ENCODE results near the gene NRG4. TPM values are rescaled to one million over a fixed set of nuclear protein-coding genes. Genes with fewer than 3 reads are reported as not detected.

The NRG4 gene
- polyA plus RNA-seq, 1 donor from 2014 or later = 1.4 TPM

DNA sequence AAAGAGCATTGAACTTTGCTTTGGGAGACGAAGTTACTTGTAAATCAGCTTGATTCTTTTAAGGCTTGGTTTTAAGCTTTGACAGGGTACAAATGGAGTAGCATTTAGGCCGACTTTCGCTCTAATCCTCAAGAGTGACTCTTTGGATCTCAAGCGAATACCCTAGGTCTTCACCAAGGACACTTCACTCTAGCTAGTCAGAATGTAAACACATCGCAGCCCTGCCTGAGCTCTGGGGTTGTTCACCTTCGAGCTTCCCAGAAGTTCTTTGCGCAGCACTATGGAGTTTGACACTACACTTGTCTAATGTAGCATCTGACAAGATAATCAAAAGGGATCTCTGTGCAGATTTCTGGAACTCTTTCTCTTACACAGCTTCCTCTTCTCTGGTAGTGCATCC is 22.3 kb downstream of the NRG4 start:
- Histone ChIP-seq H3K9ac (ENCODE audit: low read length) (no peak overlapping the region), H3K79me2 (replicated peaks; ENCODE audit: insufficient read depth, low read length) (no peaks in the 10 kb centered on the region), H3K4me2 (ENCODE audit: low read length) (no peak overlapping the region), H3K27me3 (ENCODE audit: insufficient read depth, low read depth, low read length) (no peaks in the 10 kb centered on the region), H3K9me3 (ENCODE audit: low read length) (no peaks in the 10 kb centered on the region), H2AFZ (ENCODE audit: low read depth, low read length) (no peak overlapping the region), H3F3A (ENCODE audit: insufficient read depth, low read length, poor library complexity, severe bottlenecking) (no peaks in the 10 kb centered on the region), H3K9me2 (ENCODE audit: insufficient read depth, low read length) (no peaks in the 10 kb centered on the region), H3K4me3 (ENCODE audit: low read length) (no peak overlapping the region), H3K27ac (ENCODE audit: low read length) (no peak overlapping the region), H3K36me3 (ENCODE audit: insufficient read depth, low read length) (no peaks in the 10 kb centered on the region), H4K20me1 (ENCODE audit: insufficient read depth) (no peaks in the 10 kb centered on the region)
- TF ChIP-seq RAD21 (conservative IDR thresholded peaks at IDR 0.05) = no peak
- no peak for TF ChIP-seq SMC3 (conservative IDR thresholded peaks at IDR 0.05; ENCODE audit: poor library complexity)
- TF ChIP-seq REST (IDR thresholded peaks at IDR 0.05; ENCODE audit: borderline replicate concordance) = no peak
- no peak for TF ChIP-seq TAF1 (IDR thresholded peaks at IDR 0.05; ENCODE audit: low read depth)
- no peak for TF ChIP-seq EP300 (conservative IDR thresholded peaks at IDR 0.05; ENCODE audit: poor library complexity, severe bottlenecking)
- TF ChIP-seq POLR2AphosphoS5 (IDR thresholded peaks at IDR 0.05) = no peak
- TF ChIP-seq, protein P1, sequence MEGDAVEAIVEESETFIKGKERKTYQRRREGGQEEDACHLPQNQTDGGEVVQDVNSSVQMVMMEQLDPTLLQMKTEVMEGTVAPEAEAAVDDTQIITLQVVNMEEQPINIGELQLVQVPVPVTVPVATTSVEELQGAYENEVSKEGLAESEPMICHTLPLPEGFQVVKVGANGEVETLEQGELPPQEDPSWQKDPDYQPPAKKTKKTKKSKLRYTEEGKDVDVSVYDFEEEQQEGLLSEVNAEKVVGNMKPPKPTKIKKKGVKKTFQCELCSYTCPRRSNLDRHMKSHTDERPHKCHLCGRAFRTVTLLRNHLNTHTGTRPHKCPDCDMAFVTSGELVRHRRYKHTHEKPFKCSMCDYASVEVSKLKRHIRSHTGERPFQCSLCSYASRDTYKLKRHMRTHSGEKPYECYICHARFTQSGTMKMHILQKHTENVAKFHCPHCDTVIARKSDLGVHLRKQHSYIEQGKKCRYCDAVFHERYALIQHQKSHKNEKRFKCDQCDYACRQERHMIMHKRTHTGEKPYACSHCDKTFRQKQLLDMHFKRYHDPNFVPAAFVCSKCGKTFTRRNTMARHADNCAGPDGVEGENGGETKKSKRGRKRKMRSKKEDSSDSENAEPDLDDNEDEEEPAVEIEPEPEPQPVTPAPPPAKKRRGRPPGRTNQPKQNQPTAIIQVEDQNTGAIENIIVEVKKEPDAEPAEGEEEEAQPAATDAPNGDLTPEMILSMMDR (IDR thresholded peaks at IDR 0.05; ENCODE audit: poor library complexity, severe bottlenecking) = no peak
- no peak for TF ChIP-seq MXI1 (conservative IDR thresholded peaks at IDR 0.05; ENCODE audit: poor library complexity, severe bottlenecking)
- TF ChIP-seq EZH2 (IDR thresholded peaks at IDR 0.05; ENCODE audit: borderline replicate concordance, insufficient read depth, low read length, poor library complexity, severe bottlenecking) = no peak

DNA sequence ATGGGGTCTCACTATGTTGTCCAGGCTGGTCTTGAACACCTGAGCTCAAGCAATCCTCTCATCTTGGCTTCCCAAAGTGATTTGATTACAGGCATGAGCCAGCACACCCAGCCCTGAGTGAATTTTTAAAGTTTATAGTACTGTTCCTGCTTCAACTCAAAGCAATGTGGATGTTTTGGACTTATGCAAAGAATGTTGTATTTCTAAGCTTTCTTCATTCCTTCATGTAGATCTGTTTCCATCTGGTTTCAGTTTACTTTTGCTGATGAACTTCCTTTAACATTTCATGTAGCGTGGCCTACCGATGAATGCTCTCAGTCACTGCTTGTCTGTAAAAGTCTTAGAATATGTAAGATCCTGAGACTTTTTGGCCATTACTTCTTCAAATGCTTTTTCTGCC is 23.2 kb downstream of the NRG4 start:
- Histone ChIP-seq H3K27ac (ENCODE audit: low read length) (no peak overlapping the region), H3K4me3 (ENCODE audit: low read length) (no peak overlapping the region), H3K9me2 (ENCODE audit: insufficient read depth, low read length) (no peaks in the 10 kb centered on the region), H3K9me3 (ENCODE audit: low read length) (no peaks in the 10 kb centered on the region), H3K9ac (ENCODE audit: low read length) (no peak overlapping the region), H3K4me2 (ENCODE audit: low read length) (no peak overlapping the region), H2AFZ (ENCODE audit: low read depth, low read length) (no peak overlapping the region), H3K79me2 (replicated peaks; ENCODE audit: insufficient read depth, low read length) (no peaks in the 10 kb centered on the region), H3K36me3 (ENCODE audit: insufficient read depth, low read length) (no peaks in the 10 kb centered on the region), H4K20me1 (ENCODE audit: insufficient read depth) (no peaks in the 10 kb centered on the region), H3K27me3 (ENCODE audit: insufficient read depth, low read depth, low read length) (no peaks in the 10 kb centered on the region), H3F3A (ENCODE audit: insufficient read depth, low read length, poor library complexity, severe bottlenecking) (no peaks in the 10 kb centered on the region)
- TF ChIP-seq SMC3 (conservative IDR thresholded peaks at IDR 0.05; ENCODE audit: poor library complexity) (no peak), RAD21 (conservative IDR thresholded peaks at IDR 0.05) (no peak), EZH2 (IDR thresholded peaks at IDR 0.05; ENCODE audit: borderline replicate concordance, insufficient read depth, low read length, poor library complexity, severe bottlenecking) (no peak), TAF1 (IDR thresholded peaks at IDR 0.05; ENCODE audit: low read depth) (no peak), MXI1 (conservative IDR thresholded peaks at IDR 0.05; ENCODE audit: poor library complexity, severe bottlenecking) (no peak), EP300 (conservative IDR thresholded peaks at IDR 0.05; ENCODE audit: poor library complexity, severe bottlenecking) (no peak), POLR2AphosphoS5 (IDR thresholded peaks at IDR 0.05) (no peak), REST (IDR thresholded peaks at IDR 0.05; ENCODE audit: borderline replicate concordance) (no peak)
- TF ChIP-seq, protein P1 (IDR thresholded peaks at IDR 0.05; ENCODE audit: poor library complexity, severe bottlenecking) = no peak

Data from neural cell (in vitro differentiated cells).